Osteoblast (primary cell): ENCODE measurements around the gene PIGL. TPM values are rescaled to one million over a fixed set of nuclear protein-coding genes. Genes with fewer than 3 reads are reported as not detected.
A peak's percentile ranks its signal among the peaks of the same experiment; 100 is the strongest.

Source experiments
- DNase-seq: peaks from one replicate; pipeline ENCODE4 v3.0.0; 2011; ENCODE audit warnings: low spot score, mixed read lengths; ENCODE audit not compliant: insufficient read length; ENCODE audit errors: missing footprints
- H2AFZ ChIP-seq: 2 replicates; pipeline ENCODE4 v1.6.0; 2011; ENCODE audit warnings: mild to moderate bottlenecking, low read length
- H3K27ac ChIP-seq: 2 replicates; pipeline ENCODE4 v1.5.1; 2011; ENCODE audit warnings: mild to moderate bottlenecking, low read depth, low read length, moderate library complexity
- H3K27me3 ChIP-seq: 2 replicates; pipeline ENCODE4 v1.6.0; 2012; ENCODE audit warnings: mild to moderate bottlenecking, control low read depth, inconsistent platforms, low read length, moderate library complexity; ENCODE audit not compliant: insufficient read depth
- H3K36me3 ChIP-seq: 2 replicates; pipeline ENCODE4 v1.5.1; 2011; ENCODE audit warnings: mild to moderate bottlenecking, low read length, control low read depth, moderate library complexity; ENCODE audit not compliant: insufficient read depth
- H3K4me1 ChIP-seq: 2 replicates; pipeline ENCODE4 v1.5.1; 2011; ENCODE audit warnings: mild to moderate bottlenecking, low read length, control low read depth, moderate library complexity; ENCODE audit not compliant: insufficient read depth
- H3K4me2 ChIP-seq: 2 replicates; pipeline ENCODE4 v1.6.0; 2011; ENCODE audit warnings: mild to moderate bottlenecking, low read length; ENCODE audit not compliant: insufficient read depth
- H3K4me3 ChIP-seq: fragments of 200-600 bp; sonication (generic); 3 replicates; pipeline ENCODE4 v1.5.1; 2012; ENCODE audit warnings: mild to moderate bottlenecking, low read length, inconsistent platforms; ENCODE audit not compliant: insufficient read depth
- H3K79me2 ChIP-seq: 2 replicates; pipeline ENCODE4 v1.6.0; 2012; ENCODE audit warnings: mild to moderate bottlenecking, low read length, control low read depth, inconsistent platforms; ENCODE audit not compliant: insufficient read depth
- H3K9me3 ChIP-seq: 2 replicates; pipeline ENCODE4 v1.5.1; 2011; ENCODE audit warnings: low read depth, low read length, control low read depth
- H4K20me1 ChIP-seq: 2 replicates; pipeline ENCODE4 v1.6.0; 2012; ENCODE audit warnings: mild to moderate bottlenecking, low read length, control low read depth; ENCODE audit not compliant: insufficient read depth
- total RNA-seq: library from RNA; depleted of rRNA; stranded (reverse); fragments of >200 nt; gene quantifications from 2 replicates; pipeline ENCODE4 v1.2.3, GENCODE V29; 2012
- TF ChIP-seq, protein P1 (sequence below): IDR thresholded peaks from 2 replicates; pipeline ENCODE4 v1.5.1; 2011; ENCODE audit warnings: mild to moderate bottlenecking, low read depth, low read length, moderate library complexity; ENCODE audit errors: extremely low read depth

PIGL gene
- total RNA-seq, 1 donor, result 23.5 TPM

DNA sequence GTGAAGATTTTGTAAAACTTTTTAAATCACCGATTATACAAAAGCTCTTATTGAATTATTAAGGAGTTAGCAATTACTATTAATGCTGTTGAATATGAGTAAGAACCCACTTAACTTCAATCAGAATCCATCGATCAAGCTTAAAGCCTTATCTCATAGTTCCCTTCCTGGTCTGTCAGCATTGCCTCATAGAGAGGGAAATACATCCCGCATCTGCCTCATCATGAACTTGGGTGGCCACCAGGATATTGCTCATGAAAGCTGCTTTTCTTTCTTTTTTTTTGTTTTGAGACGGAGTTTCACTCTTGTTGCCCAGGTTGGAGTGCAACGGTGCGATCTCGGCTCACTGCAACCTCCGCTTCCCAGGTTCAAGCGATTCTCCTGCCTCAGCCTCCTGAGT, 66.7 kb downstream of the PIGL start:
- no peak for DNase-seq
- peaks cover 72% of the 10 kb centered on the region for H3K4me1 ChIP-seq
- no peaks in the 10 kb centered on the region for H3K27me3 ChIP-seq
- no peak overlapping the region for H3K4me2 ChIP-seq
- H3K79me2 ChIP-seq, result no peaks in the 10 kb centered on the region
- TF ChIP-seq, protein P1, sequence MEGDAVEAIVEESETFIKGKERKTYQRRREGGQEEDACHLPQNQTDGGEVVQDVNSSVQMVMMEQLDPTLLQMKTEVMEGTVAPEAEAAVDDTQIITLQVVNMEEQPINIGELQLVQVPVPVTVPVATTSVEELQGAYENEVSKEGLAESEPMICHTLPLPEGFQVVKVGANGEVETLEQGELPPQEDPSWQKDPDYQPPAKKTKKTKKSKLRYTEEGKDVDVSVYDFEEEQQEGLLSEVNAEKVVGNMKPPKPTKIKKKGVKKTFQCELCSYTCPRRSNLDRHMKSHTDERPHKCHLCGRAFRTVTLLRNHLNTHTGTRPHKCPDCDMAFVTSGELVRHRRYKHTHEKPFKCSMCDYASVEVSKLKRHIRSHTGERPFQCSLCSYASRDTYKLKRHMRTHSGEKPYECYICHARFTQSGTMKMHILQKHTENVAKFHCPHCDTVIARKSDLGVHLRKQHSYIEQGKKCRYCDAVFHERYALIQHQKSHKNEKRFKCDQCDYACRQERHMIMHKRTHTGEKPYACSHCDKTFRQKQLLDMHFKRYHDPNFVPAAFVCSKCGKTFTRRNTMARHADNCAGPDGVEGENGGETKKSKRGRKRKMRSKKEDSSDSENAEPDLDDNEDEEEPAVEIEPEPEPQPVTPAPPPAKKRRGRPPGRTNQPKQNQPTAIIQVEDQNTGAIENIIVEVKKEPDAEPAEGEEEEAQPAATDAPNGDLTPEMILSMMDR, result no peak
- no peak overlapping the region for H3K4me3 ChIP-seq
- no peaks in the 10 kb centered on the region for H4K20me1 ChIP-seq
- H3K36me3 ChIP-seq, result no peaks in the 10 kb centered on the region
- no peak overlapping the region for H2AFZ ChIP-seq
- H3K27ac ChIP-seq, result peak overlapping the region; percentile 27
- no peaks in the 10 kb centered on the region for H3K9me3 ChIP-seq

DNA sequence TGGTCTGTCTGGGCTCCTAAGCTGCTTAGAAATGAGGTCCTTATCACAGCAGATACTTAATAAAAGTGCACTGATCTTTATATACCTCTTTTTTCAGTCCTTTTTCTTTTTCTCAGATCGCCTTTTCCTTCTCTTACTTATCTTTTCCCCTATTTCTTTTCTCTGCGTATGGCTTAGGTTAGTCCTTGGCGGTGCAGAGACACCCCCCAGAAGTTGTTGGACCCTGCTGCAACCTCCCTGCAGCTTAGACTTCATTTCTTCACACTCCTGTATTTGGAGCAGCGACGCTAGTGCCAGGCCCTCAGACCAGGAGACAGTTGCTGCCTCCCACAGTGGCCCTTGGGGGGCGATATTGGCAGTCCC, 68.6 kb downstream of the PIGL start:
- peak overlapping the region; percentile 62 for H3K4me3 ChIP-seq
- no peaks in the 10 kb centered on the region for H3K36me3 ChIP-seq
- no peaks in the 10 kb centered on the region for H3K9me3 ChIP-seq
- H4K20me1 ChIP-seq, result no peaks in the 10 kb centered on the region
- H3K4me2 ChIP-seq, result peak overlapping the region; percentile 85
- no peak for DNase-seq
- no peaks in the 10 kb centered on the region for H3K27me3 ChIP-seq
- peak overlapping the region; percentile 71 for H2AFZ ChIP-seq
- peak overlapping the region; percentile 97 for H3K27ac ChIP-seq
- no peaks in the 10 kb centered on the region for H3K79me2 ChIP-seq
- TF ChIP-seq, protein P1, result peak; percentile 49
- H3K4me1 ChIP-seq, result peaks cover 75% of the 10 kb centered on the region

DNA sequence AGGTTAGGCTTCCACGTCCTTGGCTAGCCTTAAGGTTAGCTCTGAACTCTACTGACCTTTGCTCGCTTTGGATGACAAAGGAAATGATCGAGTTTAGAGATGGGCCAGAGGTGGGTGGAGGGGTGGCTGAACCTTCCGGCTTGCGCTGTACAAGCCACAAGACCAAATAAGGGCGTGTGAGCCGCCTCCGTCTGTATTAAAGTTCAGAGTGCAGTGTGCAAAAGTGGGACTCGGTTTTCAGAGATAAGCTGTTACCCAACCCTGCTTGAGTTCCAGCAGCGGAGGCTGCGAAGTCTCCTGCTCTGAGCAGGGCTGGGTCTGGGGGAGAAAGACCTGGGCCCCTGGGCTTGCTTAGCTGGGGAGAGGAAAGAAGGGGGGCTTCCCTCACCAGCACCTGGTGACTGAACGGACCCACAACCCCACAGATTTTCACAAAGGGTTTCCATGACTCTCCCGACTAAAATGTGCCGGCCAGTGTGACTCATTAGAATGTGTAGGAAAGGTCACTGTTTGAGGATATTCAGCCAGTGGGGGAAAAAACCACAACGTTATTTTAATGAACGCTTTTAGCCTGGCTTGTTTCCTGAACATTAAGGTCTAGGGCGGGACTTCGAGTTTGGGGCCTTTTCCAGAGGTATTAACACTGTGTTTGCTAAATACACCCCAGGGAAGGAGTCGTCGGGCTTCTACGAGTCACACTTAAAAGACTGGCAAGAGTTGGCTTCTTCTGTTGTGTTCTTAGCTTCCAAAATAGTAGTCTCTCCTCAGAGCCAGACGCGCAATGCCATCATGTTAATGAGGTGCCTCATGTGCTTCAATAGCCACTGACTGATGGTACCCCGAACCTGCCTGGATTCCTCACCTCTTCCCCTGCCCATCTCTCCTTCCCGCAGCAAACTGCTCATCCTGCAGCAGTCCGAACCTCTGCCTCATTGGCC, 69.3 kb downstream of the PIGL start:
- Histone ChIP-seq H3K4me1 (peaks cover 68% of the 10 kb centered on the region), H3K4me2 (peak overlapping the region; percentile 85)
- TF ChIP-seq, protein P1, result no peak

DNA sequence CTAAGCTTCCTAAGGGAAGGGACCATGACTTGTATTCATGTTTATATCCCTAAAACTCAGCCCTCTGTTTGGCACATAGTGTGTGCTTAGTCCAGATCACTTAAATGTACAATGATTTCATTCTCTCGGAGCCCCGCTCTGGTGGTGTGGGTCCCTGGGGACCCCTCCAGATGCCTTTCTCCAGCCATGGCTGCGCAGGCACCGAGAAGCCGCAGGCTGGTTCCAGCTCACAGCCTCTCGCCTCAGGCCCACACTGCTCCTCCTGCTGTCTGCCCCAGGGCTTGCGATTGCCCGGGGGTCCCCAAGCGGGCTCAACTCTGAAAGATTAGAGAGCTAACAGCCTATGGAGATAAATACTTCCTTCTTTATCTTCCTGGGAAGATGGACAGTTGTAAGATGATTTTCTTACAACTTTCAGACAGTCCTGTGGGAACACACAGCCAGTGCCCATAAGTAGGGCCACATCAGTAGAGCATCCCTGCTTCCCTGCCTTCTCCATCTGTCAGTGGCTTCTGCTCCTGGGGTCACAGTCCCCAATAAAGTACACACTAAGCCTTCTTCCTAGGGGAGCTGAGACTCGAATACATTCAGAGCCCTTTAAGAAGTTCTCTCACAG, 70.0 kb downstream of the PIGL start:
- TF ChIP-seq, protein P1, result peak; percentile 38
- DNase-seq, result peak; percentile 70
- peak overlapping the region; percentile 53 for H2AFZ ChIP-seq

More for the DNA sequence above, 69.3 kb downstream of the PIGL start:
- H3K4me3 ChIP-seq, result peak overlapping the region; percentile 62
- H3K27me3 ChIP-seq, result no peaks in the 10 kb centered on the region
- H2AFZ ChIP-seq, result peak overlapping the region; percentile 84
- no peaks in the 10 kb centered on the region for H4K20me1 ChIP-seq
- DNase-seq, result peak; percentile 90
- H3K36me3 ChIP-seq, result no peaks in the 10 kb centered on the region
- peak overlapping the region; percentile 97 for H3K27ac ChIP-seq
- H3K79me2 ChIP-seq, result no peaks in the 10 kb centered on the region
- H3K9me3 ChIP-seq, result no peaks in the 10 kb centered on the region

More for the DNA sequence above, 70.0 kb downstream of the PIGL start:
- Histone ChIP-seq H3K27ac (peak overlapping the region; percentile 97), H3K36me3 (no peaks in the 10 kb centered on the region), H3K4me2 (peak overlapping the region; percentile 85), H3K9me3 (no peaks in the 10 kb centered on the region), H3K27me3 (no peaks in the 10 kb centered on the region), H3K4me3 (peak overlapping the region; percentile 62), H4K20me1 (no peaks in the 10 kb centered on the region), H3K79me2 (no peaks in the 10 kb centered on the region), H3K4me1 (peaks cover 61% of the 10 kb centered on the region)
